GM12801 (cell line): ENCODE measurements around the gene CACNA1E.

Experiments
- TF ChIP-seq, protein P1 (sequence below): IDR thresholded peaks from one replicate; pipeline ENCODE4 v1.5.1; 2011; ENCODE audit warnings: control low read depth; ENCODE audit not compliant: insufficient read length; ENCODE audit errors: extremely low read depth

Gene CACNA1E

GRCh38 chr1:181769846-181770245 is 286.5 kb downstream of the CACNA1E start:
- TF ChIP-seq, protein P1, sequence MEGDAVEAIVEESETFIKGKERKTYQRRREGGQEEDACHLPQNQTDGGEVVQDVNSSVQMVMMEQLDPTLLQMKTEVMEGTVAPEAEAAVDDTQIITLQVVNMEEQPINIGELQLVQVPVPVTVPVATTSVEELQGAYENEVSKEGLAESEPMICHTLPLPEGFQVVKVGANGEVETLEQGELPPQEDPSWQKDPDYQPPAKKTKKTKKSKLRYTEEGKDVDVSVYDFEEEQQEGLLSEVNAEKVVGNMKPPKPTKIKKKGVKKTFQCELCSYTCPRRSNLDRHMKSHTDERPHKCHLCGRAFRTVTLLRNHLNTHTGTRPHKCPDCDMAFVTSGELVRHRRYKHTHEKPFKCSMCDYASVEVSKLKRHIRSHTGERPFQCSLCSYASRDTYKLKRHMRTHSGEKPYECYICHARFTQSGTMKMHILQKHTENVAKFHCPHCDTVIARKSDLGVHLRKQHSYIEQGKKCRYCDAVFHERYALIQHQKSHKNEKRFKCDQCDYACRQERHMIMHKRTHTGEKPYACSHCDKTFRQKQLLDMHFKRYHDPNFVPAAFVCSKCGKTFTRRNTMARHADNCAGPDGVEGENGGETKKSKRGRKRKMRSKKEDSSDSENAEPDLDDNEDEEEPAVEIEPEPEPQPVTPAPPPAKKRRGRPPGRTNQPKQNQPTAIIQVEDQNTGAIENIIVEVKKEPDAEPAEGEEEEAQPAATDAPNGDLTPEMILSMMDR: no peak

- TF ChIP-seq, protein P1: no peak
Measured at GRCh38 chr1:181772714-181773113, 289.4 kb downstream of the CACNA1E start.

- TF ChIP-seq, protein P1: no peak
Measured at GRCh38 chr1:181776044-181776443, 292.7 kb downstream of the CACNA1E start.

GRCh38 chr1:181777286-181777685 is 294.0 kb downstream of the CACNA1E start:
- TF ChIP-seq, protein P1: no peak

DNA sequence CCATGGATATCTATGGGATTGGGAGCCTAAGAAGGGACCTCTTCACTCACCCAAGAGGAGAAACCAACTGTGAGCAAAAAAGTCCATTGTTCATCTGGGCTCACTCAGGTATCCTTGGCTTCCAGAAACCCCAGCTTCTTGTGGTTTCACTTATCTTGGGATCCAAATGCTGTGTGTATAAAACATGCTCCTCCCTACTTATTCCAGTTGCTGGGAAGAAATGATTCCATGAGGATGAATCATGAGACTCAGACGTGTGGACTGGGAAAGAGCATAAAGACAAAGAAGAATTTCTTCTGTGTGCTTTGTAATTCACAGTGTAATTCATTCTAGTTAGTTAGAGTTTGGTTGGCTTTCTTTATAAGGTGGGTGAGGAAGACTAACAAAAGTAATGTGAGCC is 294.5 kb downstream of the CACNA1E start:
- TF ChIP-seq, protein P1: no peak

- TF ChIP-seq, protein P1: no peak
Measured at GRCh38 chr1:181778640-181779260, 295.4 kb downstream of the CACNA1E start.

GRCh38 chr1:181779343-181779742 is 296.0 kb downstream of the CACNA1E start:
- TF ChIP-seq, protein P1: no peak
